Esophagus muscularis mucosa (tissue), 2 donors: ENCODE measurements around the gene TMEM80.
"Not testable (repeated sequence)": the region's sequence is repeated elsewhere in the genome, so short reads cannot be mapped to it uniquely, and the experiment has no call there.

Experiments used
- POLR2A ChIP-seq: fragments of 450-650 bp; IDR thresholded peaks from one replicate; pipeline ENCODE4 v1.6.1; 2017; ENCODE audit warnings: antibody characterized with exemption, moderate library complexity, mild to moderate bottlenecking, low read depth
- POLR2AphosphoS5 ChIP-seq, 2 donors: sonication (generic); formaldehyde crosslinking; IDR thresholded peaks; one replicate each; pipeline ENCODE4 v1.6.1; 2017; ENCODE audit warnings: antibody characterized with exemption in 2 of 2

DNA sequence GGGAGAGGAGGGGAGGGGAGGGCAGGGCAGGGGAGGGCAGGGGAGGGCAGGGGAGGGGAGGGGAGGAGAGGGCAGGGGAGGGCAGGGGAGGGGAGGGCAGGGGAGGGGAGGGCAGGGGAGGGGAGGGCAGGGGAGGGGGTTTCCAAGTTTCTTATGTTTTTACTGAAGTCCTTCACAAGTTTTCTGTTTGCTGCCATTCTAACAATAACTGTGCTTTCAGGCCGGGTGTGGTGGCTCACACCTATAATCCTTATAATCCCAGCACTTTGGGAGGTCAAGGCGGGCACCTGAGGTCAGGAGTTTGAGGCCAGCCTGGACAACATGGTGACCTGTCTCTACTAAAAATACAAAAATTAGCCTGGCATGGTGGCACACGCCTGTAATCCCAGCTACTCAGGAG lies 5.4 kb upstream of the TMEM80 start:
- TF ChIP-seq POLR2AphosphoS5 (IDR thresholded peaks at IDR 0.05); POLR2A: not testable (repeated sequence)
